CD14-positive monocyte (primary cell): ENCODE results near the gene CTSG. TPM values are rescaled to one million over a fixed set of nuclear protein-coding genes. Genes with fewer than 3 reads are reported as not detected.

ENCODE experiments used
- DNase-seq, 3 donors: peaks; one replicate each; pipeline ENCODE4 v3.0.0-alpha.2; 2011 to 2022
- H2AFZ ChIP-seq: 2 replicates; pipeline ENCODE4 v1.6.0; 2012; ENCODE audit warnings: mild to moderate bottlenecking, low read depth, low read length, inconsistent platforms; ENCODE audit not compliant: insufficient read depth, poor library complexity, severe bottlenecking
- H3K27ac ChIP-seq, 2 donors: 1 replicate in 1 of 2; 2 replicates in 1 of 2; pipeline ENCODE4 v1.5.1; 2012 to 2013; ENCODE audit warnings: low read length in 2 of 2, control low read depth in 1 of 2, inconsistent platforms in 1 of 2, low read depth in 1 of 2, mild to moderate bottlenecking in 1 of 2
- H3K27me3 ChIP-seq, 2 donors: one replicate each; pipeline versions ENCODE4 v1.6.0 to v1.6.1; 2011 to 2013; ENCODE audit warnings: low read length in 2 of 2; ENCODE audit not compliant: control insufficient read depth in 2 of 2, insufficient read depth in 2 of 2
- H3K36me3 ChIP-seq, 2 donors: replicated peaks in 1 of 2; 1 replicate in 1 of 2; 2 replicates in 1 of 2; pipeline versions ENCODE4 v1.5.1 to v1.6.1; 2012 to 2013; ENCODE audit warnings: low read length in 2 of 2, control low read depth in 1 of 2, inconsistent platforms in 1 of 2, mild to moderate bottlenecking in 1 of 2; ENCODE audit not compliant: insufficient read depth in 2 of 2, control insufficient read depth in 1 of 2
- H3K4me1 ChIP-seq, 2 donors: 1 replicate in 1 of 2; 2 replicates in 1 of 2; pipeline versions ENCODE4 v1.5.1 to v1.6.1; 2012 to 2013; ENCODE audit warnings: low read length in 2 of 2, control low read depth in 1 of 2, inconsistent platforms in 1 of 2, mild to moderate bottlenecking in 1 of 2, moderate library complexity in 1 of 2; ENCODE audit not compliant: insufficient read depth in 2 of 2, control insufficient read depth in 1 of 2
- H3K4me2 ChIP-seq: replicated peaks from 2 replicates; pipeline ENCODE3; 2012; ENCODE audit warnings: low read length, moderate library complexity, mild to moderate bottlenecking; ENCODE audit not compliant: poor library complexity, severe bottlenecking; ENCODE audit errors: extremely low read depth
- H3K4me3 ChIP-seq, 3 experiments: fragments of 200-600 bp in 1 of 3; sonication (generic) in 1 of 3; replicated peaks in 1 of 3; 1 replicate in 2 of 3; 2 replicates in 1 of 3; pipeline ENCODE4 v1.5.1; 2011 to 2013; ENCODE audit warnings: low read length in 3 of 3, mild to moderate bottlenecking in 3 of 3, control low read depth in 2 of 3, low read depth in 2 of 3, inconsistent platforms in 1 of 3, moderate library complexity in 1 of 3
- H3K79me2 ChIP-seq: 2 replicates; pipeline ENCODE4 v1.6.0; 2012; ENCODE audit warnings: mild to moderate bottlenecking, control low read depth, inconsistent platforms, low read length, moderate library complexity; ENCODE audit not compliant: insufficient read depth
- H3K9ac ChIP-seq: 2 replicates; pipeline ENCODE4 v1.6.0; 2017; ENCODE audit warnings: low read length, mild to moderate bottlenecking; ENCODE audit not compliant: insufficient read depth, poor library complexity, severe bottlenecking
- H3K9me3 ChIP-seq, 2 donors: replicated peaks in 1 of 2; 1 replicate in 1 of 2; 2 replicates in 1 of 2; pipeline versions ENCODE4 v1.5.1 to v1.6.1; 2012 to 2013; ENCODE audit warnings: low read length in 2 of 2, control low read depth in 1 of 2; ENCODE audit not compliant: control insufficient read depth in 1 of 2, insufficient read depth in 1 of 2
- H4K20me1 ChIP-seq: 2 replicates; pipeline ENCODE4 v1.6.0; 2012; ENCODE audit warnings: mild to moderate bottlenecking, low read length, control low read depth, moderate library complexity; ENCODE audit not compliant: insufficient read depth
- H3K27ac Mint-ChIP-seq, 7 donors: one replicate each; pipeline ENCODE4 v1.8.0; 2020; ENCODE audit warnings: mild to moderate bottlenecking in 7 of 7, mixed read lengths in 7 of 7, moderate library complexity in 6 of 7, inconsistent platforms in 2 of 7
- H3K27me3 Mint-ChIP-seq, 3 donors: one replicate each; pipeline ENCODE4 v1.8.0; 2021 to 2022; ENCODE audit warnings: low read depth in 3 of 3, mild to moderate bottlenecking in 3 of 3, mixed read lengths in 3 of 3, moderate library complexity in 3 of 3, inconsistent platforms in 1 of 3
- H3K36me3 Mint-ChIP-seq, 2 donors: one replicate each; pipeline ENCODE4 v1.8.0; 2020; ENCODE audit warnings: mixed read lengths in 2 of 2, inconsistent platforms in 1 of 2, mild to moderate bottlenecking in 1 of 2
- H3K4me1 Mint-ChIP-seq: one replicate; pipeline ENCODE4 v1.8.0; 2020; ENCODE audit warnings: mild to moderate bottlenecking, mixed read lengths
- H3K4me3 Mint-ChIP-seq, 2 donors: one replicate each; pipeline ENCODE4 v1.8.0; 2020; ENCODE audit warnings: mild to moderate bottlenecking in 2 of 2, mixed read lengths in 2 of 2, moderate library complexity in 1 of 2
- H3K9me3 Mint-ChIP-seq, 7 donors: one replicate each; pipeline ENCODE4 v1.8.0; 2020 to 2022; ENCODE audit warnings: mixed read lengths in 7 of 7, mild to moderate bottlenecking in 6 of 7, moderate library complexity in 6 of 7, inconsistent platforms in 2 of 7
- CTCF ChIP-seq: fragments of 200-600 bp; IDR thresholded peaks from one replicate; pipeline ENCODE4 v1.8.0; 2022; ENCODE audit warnings: antibody characterized with exemption, mild to moderate bottlenecking
- WGBS: methylation state at CpG from one replicate; pipeline ENCODE4 v1.1.5; 2013; ENCODE audit warnings: missing lambda C conversion rate; ENCODE audit not compliant: insufficient coverage; 5-methylcytosine and 5-hydroxymethylcytosine counted together
- intact Hi-C, 2 donors: fragments of 100-400 bp; cut with micrococcal nuclease; formaldehyde crosslinking; loops; one replicate each; pipeline versions ENCODE4 v1.15.0 to v1.15.1; 2023
- polyA plus RNA-seq, 3 donors: library from polyadenylated mRNA; depleted of rRNA in 1 of 3; unstranded in 2 of 3; stranded (reverse) in 1 of 3; fragments of 300-500 nt in 2 of 3; fragments of >200 nt in 1 of 3; fragmentation: Illumina TruSeq in 2 of 3; gene quantifications; 1 replicate in 2 of 3; 2 replicates in 1 of 3; pipeline ENCODE4 v1.2.3, GENCODE V29; 2012 to 2021

CTSG gene
- polyA plus RNA-seq, 3 donors, result 0.16 to 0.89 (median 0.40) TPM

GRCh38 chr14:24613241-24613640 is 37.2 kb upstream of the CTSG start:
- Histone ChIP-seq H3K4me2 (no peak overlapping the region), H3K9me3 (peaks cover 0 to 4% of the 10 kb centered on the region in 2 donors), H3K27me3 (no peaks in the 10 kb centered on the region), H3K27ac (no peak overlapping the region), H3K4me3 (no peak overlapping the region), H3K36me3 (no peaks in the 10 kb centered on the region), H3K4me1 (peaks cover 5 to 6% of the 10 kb centered on the region in 2 donors), H3K9ac (no peak overlapping the region), H2AFZ (no peak overlapping the region), H4K20me1 (no peaks in the 10 kb centered on the region), H3K79me2 (no peaks in the 10 kb centered on the region)
- Mint-ChIP-seq H3K27ac (peak overlapping the region in 1 of 7 donors; percentile 0), H3K36me3 (no peaks in the 10 kb centered on the region), H3K4me3 (no peak overlapping the region), H3K9me3 (peaks cover 0 to 8% (median 3%) of the 10 kb centered on the region in 7 donors), H3K4me1 (peaks cover 23% of the 10 kb centered on the region), H3K27me3 (peaks cover 0 to 2% (median 0%) of the 10 kb centered on the region in 3 donors)
- DNase-seq, result peak; percentile 6 to 26 (median 26)
- no peak for TF ChIP-seq CTCF
- intact Hi-C loops, result no loop called here
- WGBS, result no CpG with 5 or more reads among the region's 1 CpG

GRCh38 chr14:24612196-24612595 is 36.1 kb upstream of the CTSG start:
- no peak overlapping the region for H3K4me3 ChIP-seq
- no peak overlapping the region for H3K9ac ChIP-seq
- Mint-ChIP-seq H3K27me3 (peaks cover 0 to 2% (median 0%) of the 10 kb centered on the region in 3 donors), H3K4me3 (no peak overlapping the region), H3K9me3 (peaks cover 0 to 8% (median 3%) of the 10 kb centered on the region in 7 donors), H3K27ac (no peak overlapping the region), H3K4me1 (peaks cover 33% of the 10 kb centered on the region), H3K36me3 (no peaks in the 10 kb centered on the region)
- peaks cover 0 to 4% of the 10 kb centered on the region in 2 donors for H3K9me3 ChIP-seq
- DNase-seq, result no peak
- no peak overlapping the region for H2AFZ ChIP-seq
- H3K27me3 ChIP-seq, result no peaks in the 10 kb centered on the region
- no peaks in the 10 kb centered on the region for H4K20me1 ChIP-seq
- no peaks in the 10 kb centered on the region for H3K36me3 ChIP-seq
- no peak for TF ChIP-seq CTCF
- intact Hi-C loops, result no loop called here
- H3K27ac ChIP-seq, result no peak overlapping the region
- H3K79me2 ChIP-seq, result no peaks in the 10 kb centered on the region
- H3K4me2 ChIP-seq, result no peak overlapping the region
- peaks cover 11 to 15% of the 10 kb centered on the region in 2 donors for H3K4me1 ChIP-seq
